ENCODE data around the gene GRAMD2B.
A peak's percentile ranks its signal among the peaks of the same experiment; 100 is the strongest.

The GRAMD2B gene

GRCh38 chr5:126499278-126499677 is 76.1 kb downstream of the GRAMD2B start:
- peaks cover 0 to 2% (median 1%) of the 10 kb centered on the region in 4 experiments for H3K4me1 ChIP-seq (ENCODE audit: control extremely low read depth in 1 of 4, control insufficient read depth in 4 of 4, insufficient read depth in 4 of 4, low read length in 3 of 4)

GRCh38 chr5:126499853-126500342 is 76.7 kb downstream of the GRAMD2B start:
- ChIA-PET CTCF (interaction anchor here (0.7 to 2.5 kb wide), 13 partner anchors 9 to 280 kb away, joined by 3 to 7 read pairs (median 3); no protein-coding TSS in a partner anchor), POLR2A (no interaction called here)
- DNase-seq: peak; percentile 26 to 73 (median 70)
- Histone ChIP-seq H3K27me3 (replicated peaks in 2 of 5; ENCODE audit: control insufficient read depth in 4 of 5, insufficient read depth in 5 of 5, low read length in 4 of 5) (no peaks in the 10 kb centered on the region), H3K4me3 (ENCODE audit: control insufficient read depth in 1 of 7, extremely low read depth in 1 of 7, insufficient read depth in 4 of 7, low read depth in 2 of 7, low read length in 6 of 7) (no peak overlapping the region), H3K4me1 (ENCODE audit: control extremely low read depth in 1 of 4, control insufficient read depth in 4 of 4, insufficient read depth in 4 of 4, low read length in 3 of 4) (peaks cover 0 to 2% (median 1%) of the 10 kb centered on the region in 4 experiments), H3K27ac (ENCODE audit: insufficient read depth in 1 of 2, low read depth in 1 of 2, low read length in 2 of 2, poor library complexity in 1 of 2, severe bottlenecking in 2 of 2) (no peak overlapping the region), H3K9me3 (ENCODE audit: control extremely low read depth in 1 of 5, control insufficient read depth in 4 of 5, insufficient read depth in 2 of 5, low read depth in 1 of 5, low read length in 4 of 5) (no peaks in the 10 kb centered on the region), H3K36me3 (ENCODE audit: control insufficient read depth in 4 of 4, insufficient read depth in 4 of 4, low read length in 3 of 4) (no peaks in the 10 kb centered on the region)
- 100% methylated on average over 1 of the region's 3 CpGs for WGBS (ENCODE audit: insufficient coverage)

More at GRCh38 chr5:126499278-126499677, 76.1 kb downstream of the GRAMD2B start:
- no peaks in the 10 kb centered on the region for H3K36me3 ChIP-seq (ENCODE audit: control insufficient read depth in 4 of 4, insufficient read depth in 4 of 4, low read length in 3 of 4)
- H3K9me3 ChIP-seq (ENCODE audit: control extremely low read depth in 1 of 5, control insufficient read depth in 4 of 5, insufficient read depth in 2 of 5, low read depth in 1 of 5, low read length in 4 of 5): no peaks in the 10 kb centered on the region
- no peak for DNase-seq
- no peak overlapping the region for H3K4me3 ChIP-seq (ENCODE audit: control insufficient read depth in 1 of 7, extremely low read depth in 1 of 7, insufficient read depth in 4 of 7, low read depth in 2 of 7, low read length in 6 of 7)
- no peaks in the 10 kb centered on the region for H3K27me3 ChIP-seq (replicated peaks in 2 of 5; ENCODE audit: control insufficient read depth in 4 of 5, insufficient read depth in 5 of 5, low read length in 4 of 5)
- CTCF ChIA-PET: interaction anchor here (1.0 to 2.0 kb wide), 5 partner anchors 9 to 280 kb away, joined by 3 to 7 read pairs (median 3); no protein-coding TSS in a partner anchor
- 100% methylated on average over 1 of the region's 2 CpGs for WGBS (ENCODE audit: insufficient coverage)
- H3K27ac ChIP-seq (ENCODE audit: insufficient read depth in 1 of 2, low read depth in 1 of 2, low read length in 2 of 2, poor library complexity in 1 of 2, severe bottlenecking in 2 of 2): no peak overlapping the region
- POLR2A ChIA-PET: no interaction called here

- Histone ChIP-seq H3K9me3 (ENCODE audit: control extremely low read depth in 1 of 5, control insufficient read depth in 4 of 5, insufficient read depth in 2 of 5, low read depth in 1 of 5, low read length in 4 of 5) (no peaks in the 10 kb centered on the region), H3K4me3 (ENCODE audit: control insufficient read depth in 1 of 7, extremely low read depth in 1 of 7, insufficient read depth in 4 of 7, low read depth in 2 of 7, low read length in 6 of 7) (no peak overlapping the region), H3K4me1 (ENCODE audit: control extremely low read depth in 1 of 4, control insufficient read depth in 4 of 4, insufficient read depth in 4 of 4, low read length in 3 of 4) (peaks cover 0 to 2% (median 1%) of the 10 kb centered on the region in 4 experiments), H3K27me3 (replicated peaks in 2 of 5; ENCODE audit: control insufficient read depth in 4 of 5, insufficient read depth in 5 of 5, low read length in 4 of 5) (no peaks in the 10 kb centered on the region), H3K36me3 (ENCODE audit: control insufficient read depth in 4 of 4, insufficient read depth in 4 of 4, low read length in 3 of 4) (no peaks in the 10 kb centered on the region), H3K27ac (ENCODE audit: insufficient read depth in 1 of 2, low read depth in 1 of 2, low read length in 2 of 2, poor library complexity in 1 of 2, severe bottlenecking in 2 of 2) (no peak overlapping the region)
- DNase-seq: no peak
- ChIA-PET CTCF (interaction anchor here (0.9 to 2.5 kb wide), 3 partner anchors 35 to 147 kb away, joined by 3 to 5 read pairs (median 3); no protein-coding TSS in a partner anchor), POLR2A (no interaction called here)
- 95% methylated on average over 10 of the region's 10 CpGs for WGBS (ENCODE audit: insufficient coverage)
Measured at GRCh38 chr5:126501448-126501847, 78.2 kb downstream of the GRAMD2B start.

- H3K4me3 ChIP-seq (ENCODE audit: control insufficient read depth in 1 of 7, extremely low read depth in 1 of 7, insufficient read depth in 4 of 7, low read depth in 2 of 7, low read length in 6 of 7): no peak overlapping the region
- H3K4me1 ChIP-seq (ENCODE audit: control extremely low read depth in 1 of 4, control insufficient read depth in 4 of 4, insufficient read depth in 4 of 4, low read length in 3 of 4): peaks cover 0 to 4% (median 1%) of the 10 kb centered on the region in 4 experiments
- no peaks in the 10 kb centered on the region for H3K27me3 ChIP-seq (replicated peaks in 2 of 5; ENCODE audit: control insufficient read depth in 4 of 5, insufficient read depth in 5 of 5, low read length in 4 of 5)
- H3K27ac ChIP-seq (ENCODE audit: insufficient read depth in 1 of 2, low read depth in 1 of 2, low read length in 2 of 2, poor library complexity in 1 of 2, severe bottlenecking in 2 of 2): no peak overlapping the region
- no peaks in the 10 kb centered on the region for H3K36me3 ChIP-seq (ENCODE audit: control insufficient read depth in 4 of 4, insufficient read depth in 4 of 4, low read length in 3 of 4)
- peaks cover 0 to 2% (median 0%) of the 10 kb centered on the region in 5 experiments for H3K9me3 ChIP-seq (ENCODE audit: control extremely low read depth in 1 of 5, control insufficient read depth in 4 of 5, insufficient read depth in 2 of 5, low read depth in 1 of 5, low read length in 4 of 5)
- ChIA-PET POLR2A (no interaction called here), CTCF (interaction anchor here (0.5 kb wide), 1 partner anchor 9 kb away, joined by 3 read pairs; no protein-coding TSS in a partner anchor)
- WGBS (ENCODE audit: insufficient coverage): 100% methylated on average over 2 of the region's 5 CpGs
- no peak for DNase-seq
Measured at GRCh38 chr5:126503602-126504104, 80.4 kb downstream of the GRAMD2B start.

- Histone ChIP-seq H3K9me3 (ENCODE audit: control extremely low read depth in 1 of 5, control insufficient read depth in 4 of 5, insufficient read depth in 2 of 5, low read depth in 1 of 5, low read length in 4 of 5) (peaks cover 0 to 2% (median 0%) of the 10 kb centered on the region in 5 experiments), H3K4me3 (ENCODE audit: control insufficient read depth in 1 of 7, extremely low read depth in 1 of 7, insufficient read depth in 4 of 7, low read depth in 2 of 7, low read length in 6 of 7) (no peak overlapping the region), H3K27ac (ENCODE audit: insufficient read depth in 1 of 2, low read depth in 1 of 2, low read length in 2 of 2, poor library complexity in 1 of 2, severe bottlenecking in 2 of 2) (no peak overlapping the region), H3K27me3 (replicated peaks in 2 of 5; ENCODE audit: control insufficient read depth in 4 of 5, insufficient read depth in 5 of 5, low read length in 4 of 5) (no peaks in the 10 kb centered on the region), H3K4me1 (ENCODE audit: control extremely low read depth in 1 of 4, control insufficient read depth in 4 of 4, insufficient read depth in 4 of 4, low read length in 3 of 4) (peaks cover 0 to 7% (median 2%) of the 10 kb centered on the region in 4 experiments), H3K36me3 (ENCODE audit: control insufficient read depth in 4 of 4, insufficient read depth in 4 of 4, low read length in 3 of 4) (no peaks in the 10 kb centered on the region)
- WGBS (ENCODE audit: insufficient coverage): 100% methylated on average over 1 of the region's 4 CpGs
- ChIA-PET POLR2A (no interaction called here), CTCF (no interaction called here)
- no peak for DNase-seq
Measured at GRCh38 chr5:126506079-126506478, 82.9 kb downstream of the GRAMD2B start.

- Histone ChIP-seq H3K27me3 (replicated peaks in 2 of 5; ENCODE audit: control insufficient read depth in 4 of 5, insufficient read depth in 5 of 5, low read length in 4 of 5) (no peaks in the 10 kb centered on the region), H3K27ac (ENCODE audit: insufficient read depth in 1 of 2, low read depth in 1 of 2, low read length in 2 of 2, poor library complexity in 1 of 2, severe bottlenecking in 2 of 2) (no peak overlapping the region), H3K4me3 (ENCODE audit: control insufficient read depth in 1 of 7, extremely low read depth in 1 of 7, insufficient read depth in 4 of 7, low read depth in 2 of 7, low read length in 6 of 7) (no peak overlapping the region), H3K9me3 (ENCODE audit: control extremely low read depth in 1 of 5, control insufficient read depth in 4 of 5, insufficient read depth in 2 of 5, low read depth in 1 of 5, low read length in 4 of 5) (peaks cover 0 to 2% (median 0%) of the 10 kb centered on the region in 5 experiments), H3K36me3 (ENCODE audit: control insufficient read depth in 4 of 4, insufficient read depth in 4 of 4, low read length in 3 of 4) (no peaks in the 10 kb centered on the region), H3K4me1 (ENCODE audit: control extremely low read depth in 1 of 4, control insufficient read depth in 4 of 4, insufficient read depth in 4 of 4, low read length in 3 of 4) (peaks cover 0 to 7% (median 2%) of the 10 kb centered on the region in 4 experiments)
- ChIA-PET POLR2A (no interaction called here), CTCF (interaction anchor here (0.7 to 1.4 kb wide), 2 partner anchors 9 to 10 kb away, joined by 3 read pairs; no protein-coding TSS in a partner anchor)
- 90% methylated on average over 9 of the region's 13 CpGs for WGBS (ENCODE audit: insufficient coverage)
- DNase-seq: no peak
Measured at GRCh38 chr5:126508251-126508961, 85.2 kb downstream of the GRAMD2B start.

- peaks cover 0 to 7% (median 2%) of the 10 kb centered on the region in 4 experiments for H3K4me1 ChIP-seq (ENCODE audit: control extremely low read depth in 1 of 4, control insufficient read depth in 4 of 4, insufficient read depth in 4 of 4, low read length in 3 of 4)
- ChIA-PET POLR2A (no interaction called here), CTCF (interaction anchor here (0.7 to 1.4 kb wide), 2 partner anchors 9 to 10 kb away, joined by 3 read pairs; no protein-coding TSS in a partner anchor)
- DNase-seq: peak; percentile 8 to 62 (median 43)
- H3K27me3 ChIP-seq (replicated peaks in 2 of 5; ENCODE audit: control insufficient read depth in 4 of 5, insufficient read depth in 5 of 5, low read length in 4 of 5): no peaks in the 10 kb centered on the region
- no peaks in the 10 kb centered on the region for H3K36me3 ChIP-seq (ENCODE audit: control insufficient read depth in 4 of 4, insufficient read depth in 4 of 4, low read length in 3 of 4)
- no peak overlapping the region for H3K4me3 ChIP-seq (ENCODE audit: control insufficient read depth in 1 of 7, extremely low read depth in 1 of 7, insufficient read depth in 4 of 7, low read depth in 2 of 7, low read length in 6 of 7)
- H3K9me3 ChIP-seq (ENCODE audit: control extremely low read depth in 1 of 5, control insufficient read depth in 4 of 5, insufficient read depth in 2 of 5, low read depth in 1 of 5, low read length in 4 of 5): peaks cover 0 to 2% (median 0%) of the 10 kb centered on the region in 5 experiments
- H3K27ac ChIP-seq (ENCODE audit: insufficient read depth in 1 of 2, low read depth in 1 of 2, low read length in 2 of 2, poor library complexity in 1 of 2, severe bottlenecking in 2 of 2): no peak overlapping the region
Measured at GRCh38 chr5:126508962-126509279, 85.7 kb downstream of the GRAMD2B start.

All from common myeloid progenitor, CD34-positive (primary cell).